H1 (cell line): ENCODE data around the gene PEAK3. TPM values are rescaled to one million over a fixed set of nuclear protein-coding genes. Genes with fewer than 3 reads are reported as not detected.
A peak's percentile ranks its signal among the peaks of the same experiment; 100 is the strongest.

Experiments used
- ATF3 ChIP-seq: IDR thresholded peaks from 2 replicates; pipeline ENCODE4 v1.6.1; 2011; ENCODE audit warnings: low read depth, mild to moderate bottlenecking, low read length; ENCODE audit not compliant: insufficient read depth
- BRCA1 ChIP-seq: IDR thresholded peaks from 2 replicates; pipeline ENCODE4 v1.6.1; 2012; ENCODE audit warnings: low read depth, low read length, improper control_type of control experiment
- CBX5 ChIP-seq: fragments of 300-800, 300-1000 bp; sonication (generic); IDR thresholded peaks from 2 replicates; pipeline ENCODE4 v1.7.1; 2016; ENCODE audit warnings: antibody characterized with exemption, low read length, low read depth
- CHD1 ChIP-seq: IDR thresholded peaks from 2 replicates; pipeline ENCODE4 v1.6.1; 2012; ENCODE audit warnings: low read depth, low read length, improper control_type of control experiment
- CREB1 ChIP-seq: IDR thresholded peaks from 2 replicates; pipeline ENCODE4 v1.6.1; 2012; ENCODE audit warnings: inconsistent platforms
- CTBP2 ChIP-seq: IDR thresholded peaks from 2 replicates; pipeline ENCODE4 v1.7.0; 2011; ENCODE audit warnings: borderline replicate concordance, mild to moderate bottlenecking, moderate library complexity, mixed read lengths, low read length; ENCODE audit not compliant: insufficient read depth, insufficient read length
- E2F6 ChIP-seq: IDR thresholded peaks from 2 replicates; pipeline ENCODE4 v1.6.1; 2012; ENCODE audit warnings: inconsistent platforms
- EP300 ChIP-seq, 2 experiments: IDR thresholded peaks; 1 replicate in 1 of 2; 2 replicates in 1 of 2; pipeline ENCODE4 v1.6.1; 2011 to 2012; ENCODE audit warnings: low read depth in 2 of 2, low read length in 2 of 2, mild to moderate bottlenecking in 2 of 2, borderline replicate concordance in 1 of 2, inconsistent platforms in 1 of 2, moderate library complexity in 1 of 2
- GABPA ChIP-seq: IDR thresholded peaks from 2 replicates; pipeline ENCODE4 v1.6.1; 2011; ENCODE audit warnings: mild to moderate bottlenecking, low read length, moderate library complexity, borderline replicate concordance; ENCODE audit not compliant: insufficient read depth
- GTF2F1 ChIP-seq: IDR thresholded peaks from 2 replicates; pipeline ENCODE4 v1.6.1; 2012; ENCODE audit warnings: low read depth, low read length, improper control_type of control experiment, borderline replicate concordance
- JUND ChIP-seq: IDR thresholded peaks from 2 replicates; pipeline ENCODE4 v1.6.1; 2011; ENCODE audit warnings: mild to moderate bottlenecking, improper control_type of control experiment, low read length
- KDM5A ChIP-seq: fragments of 200-600 bp; IDR thresholded peaks from 2 replicates; pipeline ENCODE4 v1.7.1; 2012; ENCODE audit warnings: mild to moderate bottlenecking, low read length, inconsistent platforms, mixed read lengths
- NRF1 ChIP-seq: IDR thresholded peaks from 2 replicates; pipeline ENCODE4 v1.6.1; 2011; ENCODE audit warnings: mild to moderate bottlenecking, low read depth, low read length, improper control_type of control experiment
- PHF8 ChIP-seq: fragments of 200-600 bp; sonication (generic); conservative IDR thresholded peaks from 2 replicates; pipeline ENCODE4 v1.7.1; 2012; ENCODE audit warnings: low read depth, mild to moderate bottlenecking, inconsistent platforms, low read length, moderate library complexity
- POLR2A ChIP-seq, 2 experiments: IDR thresholded peaks; 1 replicate in 1 of 2; 2 replicates in 1 of 2; pipeline ENCODE4 v1.6.1; 2011; ENCODE audit warnings: low read depth in 2 of 2, low read length in 2 of 2, mild to moderate bottlenecking in 2 of 2; ENCODE audit errors: control extremely low read depth in 1 of 2
- POU5F1 ChIP-seq: IDR thresholded peaks from 2 replicates; pipeline ENCODE4 v1.6.1; 2011; ENCODE audit warnings: low read depth, mild to moderate bottlenecking, low read length, moderate library complexity
- RFX5 ChIP-seq: IDR thresholded peaks from 2 replicates; pipeline ENCODE4 v1.6.1; 2011; ENCODE audit warnings: low read depth, low read length, improper control_type of control experiment, borderline replicate concordance
- SIN3A ChIP-seq, 2 experiments: IDR thresholded peaks in 1 of 2; conservative IDR thresholded peaks in 1 of 2; 2 replicates each; pipeline ENCODE4 v1.6.1; 2011 to 2012; ENCODE audit warnings: low read length in 2 of 2, improper control_type of control experiment in 1 of 2, low read depth in 1 of 2, mild to moderate bottlenecking in 1 of 2
- SIRT6 ChIP-seq: IDR thresholded peaks from one replicate; pipeline ENCODE4 v1.7.1; 2012; ENCODE audit warnings: low read length, inconsistent platforms
- SP1 ChIP-seq: IDR thresholded peaks from 2 replicates; pipeline ENCODE4 v1.6.1; 2011; ENCODE audit warnings: low read depth, low read length
- SP2 ChIP-seq: IDR thresholded peaks from 2 replicates; pipeline ENCODE4 v1.6.1; 2012; ENCODE audit warnings: mild to moderate bottlenecking, low read length, inconsistent platforms
- TAF1 ChIP-seq: IDR thresholded peaks from 2 replicates; pipeline ENCODE4 v1.6.1; 2011; ENCODE audit warnings: mild to moderate bottlenecking, low read depth, low read length
- USF2 ChIP-seq: IDR thresholded peaks from 2 replicates; pipeline ENCODE4 v1.6.1; 2011; ENCODE audit warnings: low read length, improper control_type of control experiment
- YY1 ChIP-seq: IDR thresholded peaks from 2 replicates; pipeline ENCODE4 v1.6.1; 2011; ENCODE audit warnings: low read depth, mild to moderate bottlenecking, low read length
- polyA plus RNA-seq, 7 experiments: library from polyadenylated mRNA; depleted of rRNA in 3 of 7; stranded (reverse) in 5 of 7; unstranded in 2 of 7; fragments of >200 nt in 5 of 7; fragments of 200-250 nt in 2 of 7; gene quantifications; 1 replicate in 5 of 7; 2 replicates in 1 of 7; 4 replicates in 1 of 7; pipeline versions ENCODE4 v1.2.1 to v1.2.3, GENCODE V29; 2011 to 2013; ENCODE audit warnings: missing spikeins in 2 of 7, mixed read lengths in 2 of 7
- total RNA-seq: library from RNA; stranded (reverse); fragmentation: NEBNext Ultra II Directional; extraction: Animal tissue kit (Norgen Biotek cat#: 25700); gene quantifications from 2 replicates; pipeline ENCODE4 v1.2.1, GENCODE V29; 2021

Gene PEAK3
- total and polyA plus RNA-seq, 2 of the 8 experiments (the other 6 are each of a cell fraction or from before 2014, with no cell fraction given) = not detected

GRCh38 chr19:2315818-2316353 lies 33.9 kb upstream of the PEAK3 start (continued):
- TF ChIP-seq SIN3A (conservative IDR thresholded peaks at IDR 0.05 in 1 of 2, IDR thresholded peaks at IDR 0.05 in 1 of 2; ENCODE audit: low read depth in 1 of 2, low read length in 2 of 2) (peak in 1 of 2 experiments; percentile 77; a peak in 2 of 4 replicates), KDM5A (peak; percentile 41; the same call in 1 of the 2 replicates), SP1 (no peak), CBX5 (no peak), BRCA1 (no peak), CTBP2 (no peak), GABPA (peak; percentile 67; the same call in 1 of the 2 replicates), JUND (no peak), CHD1 (no peak), EP300 (IDR thresholded peaks at IDR 0.05; ENCODE audit: borderline replicate concordance in 1 of 2, low read depth in 2 of 2, low read length in 2 of 2) (no peak), YY1 (no peak), TAF1 (no peak), NRF1 (no peak), E2F6 (no peak), PHF8 (no peak), POU5F1 (no peak), CREB1 (peak; percentile 25; the same call in 1 of the 2 replicates), SP2 (no peak), POLR2A (IDR thresholded peaks at IDR 0.05; ENCODE audit: control extremely low read depth in 1 of 2, low read depth in 2 of 2, low read length in 2 of 2) (no peak), SIRT6 (no peak), GTF2F1 (no peak), ATF3 (no peak), RFX5 (no peak), USF2 (no peak)
